HepG2 (cell line): ENCODE results near the gene KIF21B. TPM values are rescaled to one million over a fixed set of nuclear protein-coding genes. Genes with fewer than 3 reads are reported as not detected.

ENCODE experiments used
- ATAC-seq: fragments of 200-7000 bp; cut with Tn5 transposase; 3 replicates; pipeline ENCODE4 v1.9.1; 2020; ENCODE audit warnings: mild to moderate bottlenecking, moderate library complexity
- BruUV-seq: library from RNA; stranded (reverse); fragments of 400-500 nt; replicated peaks from 2 replicates; lab custom pipeline; 2021; lab: Mats Ljungman, UMichigan
- CTCF ChIA-PET: fragments of 300-600 bp; formaldehyde crosslinking; extraction: SDS; loops from one replicate; lab custom pipeline; 2021; ENCODE audit warnings: low total read pairs, inconsistent platforms, low intra/inter-chr PET ratio; lab: Yijun Ruan, JAX
- POLR2A ChIA-PET: fragments of 350-600 bp; sonication (Branson Sonifier 250); formaldehyde crosslinking; loops from one replicate; lab custom pipeline; 2020; ENCODE audit warnings: antibody characterized with exemption, inconsistent platforms; lab: Yijun Ruan, JAX
- DNase-seq: peaks from one replicate; pipeline ENCODE4 v3.0.0-alpha.2; 2015; ENCODE audit warnings: low spot score
- FAIRE-seq: peaks from 3 replicates; lab custom pipeline; 2011; peaks lifted over from hg19 to GRCh38; lab: Jason Lieb, UNC
- H2AFZ ChIP-seq: one replicate; pipeline ENCODE4 v1.6.1; 2011; ENCODE audit warnings: low read length, inconsistent platforms
- H3K27ac ChIP-seq: fragments of 300-600 bp; 3 replicates; pipeline ENCODE4 v1.8.0; 2011; ENCODE audit warnings: mixed run types, mild to moderate bottlenecking, mixed read lengths, low read length, inconsistent platforms; ENCODE audit not compliant: insufficient read depth; ENCODE audit errors: extremely low read length
- H3K27me3 ChIP-seq, 2 experiments: fragments of 200-600 bp in 1 of 2; 2 replicates in 1 of 2; 3 replicates in 1 of 2; pipeline versions ENCODE4 v1.6.0 to v1.8.0; 2011; ENCODE audit warnings: low read length in 2 of 2, mild to moderate bottlenecking in 2 of 2, moderate library complexity in 2 of 2, inconsistent platforms in 1 of 2; ENCODE audit not compliant: insufficient read depth in 2 of 2, control insufficient read depth in 1 of 2
- H3K36me3 ChIP-seq, 2 experiments: fragments of 200-600 bp in 1 of 2; replicated peaks in 1 of 2; 2 replicates in 1 of 2; 3 replicates in 1 of 2; pipeline versions ENCODE4 v1.5.1 to v1.8.0; 2011; ENCODE audit warnings: low read length in 2 of 2, inconsistent platforms in 1 of 2; ENCODE audit not compliant: insufficient read depth in 2 of 2, control insufficient read depth in 1 of 2
- H3K4me1 ChIP-seq: 2 replicates; pipeline ENCODE4 v1.5.1; 2012; ENCODE audit warnings: low read length, inconsistent platforms; ENCODE audit not compliant: insufficient read depth
- H3K4me2 ChIP-seq: 2 replicates; pipeline ENCODE4 v1.6.0; 2011; ENCODE audit warnings: low read depth, low read length, inconsistent platforms
- H3K4me3 ChIP-seq, 3 experiments: fragments of 200-600 bp in 1 of 3; sonication (generic), shearing (Covaris generic) in 1 of 3; replicated peaks in 1 of 3; 2 replicates each; pipeline ENCODE4 v1.5.1; 2011 to 2016; ENCODE audit warnings: low read length in 3 of 3, inconsistent platforms in 2 of 3, low read depth in 2 of 3, mild to moderate bottlenecking in 2 of 3, control low read depth in 1 of 3, mixed read lengths in 1 of 3; ENCODE audit not compliant: insufficient read depth in 1 of 3
- H3K79me2 ChIP-seq: one replicate; pipeline ENCODE4 v1.6.1; 2011; ENCODE audit warnings: low read length, inconsistent platforms; ENCODE audit not compliant: insufficient read depth
- H3K9ac ChIP-seq: 2 replicates; pipeline ENCODE4 v1.6.0; 2011; ENCODE audit warnings: mild to moderate bottlenecking, low read depth, low read length, inconsistent platforms; ENCODE audit not compliant: insufficient read depth
- H3K9me3 ChIP-seq: 2 replicates; pipeline ENCODE4 v1.5.1; 2012; ENCODE audit warnings: mild to moderate bottlenecking, low read length
- H4K20me1 ChIP-seq: 2 replicates; pipeline ENCODE4 v1.6.0; 2011; ENCODE audit warnings: inconsistent platforms, mild to moderate bottlenecking, low read length, moderate library complexity; ENCODE audit not compliant: insufficient read depth
- CTCF ChIP-seq: sonication (generic); formaldehyde crosslinking; IDR thresholded peaks from 2 replicates; pipeline ENCODE4 v1.5.0; 2020; ENCODE audit warnings: mild to moderate bottlenecking, missing genetic modification reagents, moderate library complexity
- DR1 ChIP-seq: sonication (generic); formaldehyde crosslinking; IDR thresholded peaks from 2 replicates; pipeline ENCODE4 v1.8.0; 2021; ENCODE audit warnings: mild to moderate bottlenecking, missing genetic modification reagents, inconsistent platforms
- FOXP1 ChIP-seq, 2 experiments: fragments of 450-650 bp in 1 of 2; IDR thresholded peaks; 2 replicates each; pipeline ENCODE4 v1.6.1; 2017 to 2018; ENCODE audit warnings: antibody characterized with exemption in 1 of 2
- JARID2 ChIP-seq: sonication (generic); formaldehyde crosslinking; IDR thresholded peaks from 2 replicates; pipeline ENCODE4 v1.8.1; 2023; ENCODE audit warnings: missing genetic modification reagents, inconsistent platforms; ENCODE audit not compliant: insufficient replicate concordance
- KDM5B ChIP-seq: sonication (generic); formaldehyde crosslinking; IDR thresholded peaks from 2 replicates; pipeline ENCODE4 v1.4.0; 2020; ENCODE audit warnings: missing genetic modification reagents, mild to moderate bottlenecking, borderline replicate concordance
- MAX ChIP-seq: IDR thresholded peaks from 2 replicates; pipeline ENCODE4 v1.6.1; 2012; ENCODE audit warnings: inconsistent platforms
- PHF20 ChIP-seq: sonication (generic); formaldehyde crosslinking; IDR thresholded peaks from 2 replicates; pipeline ENCODE4 v1.5.0; 2020; ENCODE audit warnings: mild to moderate bottlenecking, missing genetic modification reagents
- RFX5 ChIP-seq: IDR thresholded peaks from 2 replicates; pipeline ENCODE4 v1.6.1; 2011; ENCODE audit warnings: low read depth, low read length, improper control_type of control experiment
- SMARCE1 ChIP-seq: fragments of 450-650 bp; IDR thresholded peaks from 2 replicates; pipeline ENCODE4 v1.6.1; 2017; ENCODE audit warnings: borderline replicate concordance
- SP140L ChIP-seq: sonication (generic); formaldehyde crosslinking; IDR thresholded peaks from 2 replicates; pipeline ENCODE4 v1.4.0; 2020; ENCODE audit warnings: missing genetic modification reagents, borderline replicate concordance
- XRCC5 ChIP-seq: fragments of 200-400 bp; formaldehyde crosslinking; optimal IDR thresholded peaks from 2 replicates; pipeline ENCODE3; 2017; ENCODE audit warnings: mild to moderate bottlenecking, low read length
- ZIK1 ChIP-seq: sonication (generic); formaldehyde crosslinking; IDR thresholded peaks from 2 replicates; pipeline ENCODE4 v1.5.0; 2020; ENCODE audit warnings: mild to moderate bottlenecking, low read depth, missing genetic modification reagents, borderline replicate concordance
- ZKSCAN1 ChIP-seq: fragments of 150-350 bp; IDR thresholded peaks from 2 replicates; pipeline ENCODE4 v1.6.1; 2014; ENCODE audit warnings: low read length
- ZNF253 ChIP-seq: sonication (generic); formaldehyde crosslinking; IDR thresholded peaks from 2 replicates; pipeline ENCODE4 v1.8.0; 2022; ENCODE audit warnings: mild to moderate bottlenecking, missing genetic modification reagents, borderline replicate concordance
- WGBS: methylation state at CpG from one replicate; pipeline ENCODE4 v1.1.6; 2017; ENCODE audit warnings: low lambda C conversion rate; 5-methylcytosine and 5-hydroxymethylcytosine counted together
- in situ Hi-C: cut with HindIII; loops from 2 replicates; pipeline ENCODE4 v1.10.0; 2017; ENCODE audit warnings: low pct_unique_long_range_greater_than_20kb; ENCODE audit not compliant: extremely low pct_ligation_motif_present
- intact Hi-C: fragments of 100-400 bp; cut with micrococcal nuclease; formaldehyde crosslinking; loops from one replicate; pipeline ENCODE4 v1.10.0; 2022; ENCODE audit not compliant: unreplicated experiment
- polyA plus RNA-seq, 8 experiments: library from polyadenylated mRNA; depleted of rRNA in 3 of 8; stranded (reverse) in 7 of 8; unstranded in 1 of 8; fragments of >200 nt; fragmentation: Illumina TruSeq in 4 of 8; extraction: Trizol in 4 of 8; gene quantifications; 2 replicates each; pipeline versions ENCODE4 v1.2.1 to v1.2.3, GENCODE V29; 2011 to 2016; ENCODE audit warnings: low read depth in 4 of 8, missing spikeins in 1 of 8, mixed read lengths in 1 of 8; ENCODE audit not compliant: insufficient read depth in 1 of 8
- total RNA-seq, 5 experiments: library from RNA; depleted of rRNA; stranded (reverse); fragments of >200 nt; fragmentation: Illumina TruSeq; extraction: Trizol; gene quantifications; 2 replicates each; pipeline ENCODE4 v1.2.3, GENCODE V29; 2016; ENCODE audit warnings: low read depth in 1 of 5
- TF ChIP-seq, protein P1 (sequence below): sonication (generic); formaldehyde crosslinking; IDR thresholded peaks from 2 replicates; pipeline ENCODE4 v1.8.1; 2023; ENCODE audit warnings: missing genetic modification reagents, inconsistent platforms, borderline replicate concordance
- TF ChIP-seq, protein P2 (sequence below): sonication (generic); formaldehyde crosslinking; IDR thresholded peaks from 2 replicates; pipeline ENCODE4 v1.4.0; 2020; ENCODE audit warnings: missing genetic modification reagents

The KIF21B gene
- total and polyA plus RNA-seq, 2 of the 13 experiments (the other 11 are each of a cell fraction or from before 2014, with no cell fraction given), result 0.17 to 0.20 TPM

DNA sequence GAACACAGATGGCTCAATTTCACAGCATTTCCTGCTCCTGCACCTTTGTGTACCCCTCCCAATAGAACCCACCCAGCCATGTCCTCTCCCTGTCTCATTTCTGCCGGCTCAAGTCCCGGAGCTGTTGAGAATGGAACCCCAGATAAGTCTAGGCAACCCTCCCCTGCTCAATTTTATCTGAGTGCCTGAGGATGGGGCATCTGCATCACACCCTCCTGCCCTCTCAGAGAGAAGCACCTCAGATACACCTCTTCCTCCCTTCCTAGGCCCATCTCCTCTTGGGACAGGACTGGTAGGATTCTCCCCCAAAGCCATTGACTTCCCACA is 1.1 kb downstream of the KIF21B start:
- Histone ChIP-seq H4K20me1 (no peaks in the 10 kb centered on the region), H3K4me3 (peak overlapping the region in 1 of 3 experiments; percentile 68; a peak in 1 of 6 replicates), H2AFZ (no peak overlapping the region), H3K4me2 (peak overlapping the region; percentile 67), H3K79me2 (no peaks in the 10 kb centered on the region), H3K27me3 (peaks cover 8 to 45% of the 10 kb centered on the region in 2 experiments; a peak in 4 of 5 replicates), H3K4me1 (peaks cover 53% of the 10 kb centered on the region), H3K9ac (no peak overlapping the region), H3K27ac (no peak overlapping the region), H3K36me3 (no peaks in the 10 kb centered on the region), H3K9me3 (no peaks in the 10 kb centered on the region)
- POLR2A ChIA-PET, result interaction anchor here (1.4 kb wide), 1 partner anchor 126 kb away, joined by 3 read pairs; no protein-coding TSS in a partner anchor
- intact Hi-C loops, result loop anchor here (5.0 kb wide), 1 partner anchor 130 kb away; the partner anchor contains the start of gene INAVA
- in situ Hi-C loops, result no loop called here
- CTCF ChIA-PET, result no interaction called here
- TF ChIP-seq PHF20 (CRISPR knock-in tag), result no peak
- TF ChIP-seq XRCC5, result no peak
- TF ChIP-seq, protein P1, sequence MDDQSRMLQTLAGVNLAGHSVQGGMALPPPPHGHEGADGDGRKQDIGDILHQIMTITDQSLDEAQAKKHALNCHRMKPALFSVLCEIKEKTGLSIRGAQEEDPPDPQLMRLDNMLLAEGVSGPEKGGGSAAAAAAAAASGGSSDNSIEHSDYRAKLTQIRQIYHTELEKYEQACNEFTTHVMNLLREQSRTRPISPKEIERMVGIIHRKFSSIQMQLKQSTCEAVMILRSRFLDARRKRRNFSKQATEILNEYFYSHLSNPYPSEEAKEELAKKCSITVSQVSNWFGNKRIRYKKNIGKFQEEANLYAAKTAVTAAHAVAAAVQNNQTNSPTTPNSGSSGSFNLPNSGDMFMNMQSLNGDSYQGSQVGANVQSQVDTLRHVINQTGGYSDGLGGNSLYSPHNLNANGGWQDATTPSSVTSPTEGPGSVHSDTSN (CRISPR knock-in tag), result no peak
- no peak for TF ChIP-seq ZNF253 (CRISPR knock-in tag)
- TF ChIP-seq KDM5B (CRISPR knock-in tag), result no peak
- TF ChIP-seq RFX5, result no peak
- TF ChIP-seq SP140L (CRISPR knock-in tag), result no peak
- TF ChIP-seq, protein P2, sequence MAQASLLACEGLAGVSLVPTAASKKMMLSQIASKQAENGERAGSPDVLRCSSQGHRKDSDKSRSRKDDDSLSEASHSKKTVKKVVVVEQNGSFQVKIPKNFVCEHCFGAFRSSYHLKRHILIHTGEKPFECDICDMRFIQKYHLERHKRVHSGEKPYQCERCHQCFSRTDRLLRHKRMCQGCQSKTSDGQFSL (CRISPR knock-in tag), result no peak
- no peak for TF ChIP-seq JARID2 (CRISPR knock-in tag)
- no peak for TF ChIP-seq DR1 (CRISPR knock-in tag)
- no peak for TF ChIP-seq ZKSCAN1
- TF ChIP-seq SMARCE1, result no peak
- TF ChIP-seq CTCF (CRISPR knock-in tag), result no peak
- TF ChIP-seq ZIK1 (CRISPR knock-in tag), result no peak
- TF ChIP-seq FOXP1 (IDR thresholded peaks at IDR 0.05), result no peak
- no peak for TF ChIP-seq FOXP1 (CRISPR knock-in tag; IDR thresholded peaks at IDR 0.05)
- TF ChIP-seq MAX, result no peak
- no peak for FAIRE-seq
- no TSS peak for BruUV-seq
- 33% methylated on average over 2 of the region's 2 CpGs for whole genome bisulfite sequencing
- ATAC-seq, result no peak
- no peak for DNase-seq
